Activated CD4-positive, CD25-positive, alpha-beta regulatory T cell (primary cell): ENCODE measurements around the gene SLC6A6.

ENCODE experiments used
- DNase-seq, 4 experiments: peaks; one replicate each; lab custom pipeline; 2025; lab: John Stamatoyannopoulos, UW

The SLC6A6 gene

GRCh38 chr3:14422016-14422963 lies 19.9 kb downstream of the SLC6A6 start:
- no peak for DNase-seq

DNA sequence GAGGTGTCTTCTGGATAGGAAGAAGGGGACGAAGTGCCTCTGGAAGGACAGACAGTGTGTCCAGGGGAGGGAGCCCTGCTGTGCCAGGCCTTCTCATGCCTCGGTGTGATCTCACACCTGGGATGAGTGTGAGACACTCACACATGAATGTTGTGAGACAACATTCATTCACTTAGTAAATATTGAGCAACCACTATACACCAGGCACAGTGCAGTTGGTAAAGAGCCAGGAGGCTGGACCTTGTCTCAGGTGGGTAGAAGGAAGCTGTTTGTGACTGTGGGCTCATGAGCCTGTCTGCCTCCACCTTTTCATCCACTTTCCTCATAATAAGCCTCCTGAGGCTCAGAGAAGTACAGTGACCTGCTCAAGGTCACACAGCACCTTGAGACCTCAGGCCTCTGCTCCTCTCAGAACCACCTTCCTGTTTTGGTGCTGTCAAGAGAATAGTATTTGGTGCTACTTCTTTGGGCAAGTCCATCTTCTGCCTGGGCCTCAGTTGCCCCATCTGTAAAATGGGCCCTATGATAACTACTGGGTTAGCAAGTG lies 20.9 kb downstream of the SLC6A6 start:
- DNase-seq, result no peak

- no peak for DNase-seq
These were observed 21.6 kb downstream of the SLC6A6 start for GRCh38 chr3:14423963-14424362.

DNA sequence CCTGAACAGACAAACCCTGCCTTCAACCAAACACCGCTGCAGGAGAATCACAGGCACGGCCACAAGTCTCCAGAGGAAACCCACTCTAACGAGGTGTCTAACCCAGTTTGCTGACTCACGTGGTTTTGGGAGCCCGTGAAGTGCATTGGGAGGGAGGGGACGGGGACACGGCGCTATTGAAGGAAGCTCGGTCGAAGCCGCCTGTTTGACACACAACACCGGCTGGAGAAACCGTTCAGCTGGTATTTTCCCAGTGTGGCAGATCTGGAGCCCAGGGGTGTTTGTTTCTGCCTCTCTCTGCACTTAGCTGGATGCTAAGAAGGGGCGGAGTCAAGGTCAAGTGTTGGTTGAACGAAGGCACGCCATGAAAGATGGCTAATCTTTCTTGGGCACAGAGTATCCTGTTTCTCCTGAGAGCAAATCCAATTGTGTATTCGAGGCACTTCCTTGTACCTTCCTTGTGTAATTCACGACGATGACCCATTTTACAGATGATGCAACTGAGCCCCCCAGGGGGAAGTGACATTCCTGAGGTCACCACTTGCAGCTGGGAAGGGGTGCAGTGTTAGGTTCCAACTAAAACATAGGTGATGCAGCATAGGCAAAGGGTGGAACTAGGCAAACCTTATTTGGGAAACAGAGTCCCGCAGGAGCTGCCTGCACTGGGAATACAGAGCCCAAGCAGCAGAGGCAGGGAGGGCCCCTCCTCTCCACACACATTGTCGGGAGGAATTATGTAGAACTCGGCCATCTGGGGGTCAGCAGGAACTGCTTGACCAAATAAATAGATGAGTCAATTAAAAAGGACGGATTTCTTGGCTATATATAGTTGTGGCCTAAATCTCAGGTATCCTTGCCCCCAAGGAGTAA lies 22.5 kb downstream of the SLC6A6 start:
- DNase-seq, result no peak

DNA sequence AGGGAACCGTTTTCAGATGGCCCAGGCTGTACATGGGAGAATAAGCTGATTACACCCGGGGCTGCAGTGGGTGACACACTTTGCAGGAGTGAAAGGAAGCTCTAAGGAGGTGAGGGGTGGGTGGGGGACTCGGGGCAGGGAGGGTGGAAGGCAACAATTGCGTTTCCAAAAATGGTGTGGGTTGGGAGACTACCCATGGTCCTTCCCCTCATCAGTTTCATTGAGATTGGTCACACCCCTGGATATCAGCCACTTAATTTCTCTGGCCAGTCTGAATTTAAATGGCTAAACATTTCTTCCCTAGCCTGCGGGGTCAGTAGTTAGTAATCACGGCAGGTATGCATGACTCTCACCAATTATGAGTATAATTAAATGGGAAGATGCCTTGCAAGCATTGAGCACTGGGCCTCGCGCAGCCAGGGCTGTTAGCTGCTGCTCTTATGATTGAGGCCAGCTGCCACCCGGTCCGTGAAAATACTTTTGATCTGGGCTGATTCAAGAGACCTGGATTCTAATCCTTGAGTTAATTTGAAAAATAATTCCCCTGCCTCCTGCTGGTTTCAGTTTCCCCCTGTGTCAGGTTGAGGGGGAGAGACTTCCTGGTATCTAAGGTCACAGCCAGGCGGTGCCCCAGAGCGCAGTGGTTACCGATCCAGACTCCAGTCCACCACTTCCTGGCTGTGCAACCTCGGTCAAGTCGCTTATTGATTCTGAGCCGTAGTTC lies 23.3 kb downstream of the SLC6A6 start:
- peak in 1 of 4 experiments; percentile 20 for DNase-seq

DNA sequence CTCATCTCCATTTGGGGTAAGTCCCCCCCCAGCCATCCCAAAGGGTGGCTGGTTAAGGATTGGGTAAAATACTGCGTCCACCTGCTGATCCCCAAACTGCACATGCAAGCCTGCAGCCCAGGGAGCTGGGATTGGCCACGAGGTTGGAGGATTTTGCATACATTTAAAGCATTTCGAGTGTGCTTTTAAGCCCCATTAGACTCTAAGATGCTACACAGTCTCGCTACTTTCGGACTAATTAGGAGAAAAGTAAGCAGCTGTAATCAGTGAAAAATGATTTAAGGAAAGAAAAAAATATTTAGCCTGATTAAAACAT lies 23.9 kb downstream of the SLC6A6 start:
- no peak for DNase-seq

- DNase-seq, result no peak
These were observed 26.0 kb downstream of the SLC6A6 start for GRCh38 chr3:14428087-14429033.

GRCh38 chr3:14429237-14429636 lies 26.8 kb downstream of the SLC6A6 start:
- DNase-seq, result no peak

GRCh38 chr3:14429640-14430039 lies 27.2 kb downstream of the SLC6A6 start:
- no peak for DNase-seq

- DNase-seq, result no peak
These were observed 27.6 kb downstream of the SLC6A6 start for GRCh38 chr3:14430053-14430452.

DNA sequence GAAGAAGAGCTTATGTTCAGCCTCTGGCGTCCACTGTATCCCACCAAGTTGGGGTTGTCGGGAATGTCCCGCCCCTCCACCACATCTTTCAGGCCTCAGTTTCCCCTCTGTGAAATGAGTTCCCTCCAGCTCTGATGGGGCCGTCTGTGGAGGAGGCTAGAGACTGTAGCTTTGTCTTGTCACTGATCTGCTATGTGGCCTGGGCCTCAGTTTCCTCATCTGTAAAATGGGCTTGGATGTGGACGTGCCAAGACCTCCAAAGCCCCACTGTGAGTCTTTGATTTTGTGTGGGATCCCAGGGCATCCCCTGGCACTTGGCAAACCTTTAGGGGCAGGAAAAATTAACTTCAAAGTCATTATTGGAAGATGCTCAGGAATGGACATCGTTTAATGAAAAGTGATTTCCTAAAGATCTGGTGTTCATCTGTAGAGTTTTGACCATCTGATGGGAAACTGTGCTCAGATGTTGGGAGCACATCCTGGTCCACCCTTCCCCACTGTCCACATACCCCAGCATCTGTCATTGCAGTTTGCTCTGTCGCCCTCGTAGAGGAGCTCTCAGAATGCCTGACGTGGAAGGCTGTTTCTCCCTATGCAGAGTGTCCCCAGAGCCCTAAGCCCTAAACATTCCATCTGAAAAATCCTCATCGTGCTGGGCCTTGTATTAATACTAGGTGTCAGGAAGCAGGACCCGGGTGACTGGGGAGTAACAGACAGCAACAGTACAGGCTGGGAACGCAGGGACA lies 28.5 kb downstream of the SLC6A6 start:
- no peak for DNase-seq

GRCh38 chr3:14431452-14431916 lies 29.1 kb downstream of the SLC6A6 start:
- no peak for DNase-seq

- peak; percentile 79 to 93 (median 86) for DNase-seq
These were observed 29.8 kb downstream of the SLC6A6 start for GRCh38 chr3:14431917-14432834.

- DNase-seq, result no peak
These were observed 30.7 kb downstream of the SLC6A6 start for GRCh38 chr3:14433106-14433505.

- no peak for DNase-seq
These were observed 31.7 kb downstream of the SLC6A6 start for GRCh38 chr3:14434126-14434497.

- no peak for DNase-seq
These were observed 32.2 kb downstream of the SLC6A6 start for GRCh38 chr3:14434498-14435151.

DNA sequence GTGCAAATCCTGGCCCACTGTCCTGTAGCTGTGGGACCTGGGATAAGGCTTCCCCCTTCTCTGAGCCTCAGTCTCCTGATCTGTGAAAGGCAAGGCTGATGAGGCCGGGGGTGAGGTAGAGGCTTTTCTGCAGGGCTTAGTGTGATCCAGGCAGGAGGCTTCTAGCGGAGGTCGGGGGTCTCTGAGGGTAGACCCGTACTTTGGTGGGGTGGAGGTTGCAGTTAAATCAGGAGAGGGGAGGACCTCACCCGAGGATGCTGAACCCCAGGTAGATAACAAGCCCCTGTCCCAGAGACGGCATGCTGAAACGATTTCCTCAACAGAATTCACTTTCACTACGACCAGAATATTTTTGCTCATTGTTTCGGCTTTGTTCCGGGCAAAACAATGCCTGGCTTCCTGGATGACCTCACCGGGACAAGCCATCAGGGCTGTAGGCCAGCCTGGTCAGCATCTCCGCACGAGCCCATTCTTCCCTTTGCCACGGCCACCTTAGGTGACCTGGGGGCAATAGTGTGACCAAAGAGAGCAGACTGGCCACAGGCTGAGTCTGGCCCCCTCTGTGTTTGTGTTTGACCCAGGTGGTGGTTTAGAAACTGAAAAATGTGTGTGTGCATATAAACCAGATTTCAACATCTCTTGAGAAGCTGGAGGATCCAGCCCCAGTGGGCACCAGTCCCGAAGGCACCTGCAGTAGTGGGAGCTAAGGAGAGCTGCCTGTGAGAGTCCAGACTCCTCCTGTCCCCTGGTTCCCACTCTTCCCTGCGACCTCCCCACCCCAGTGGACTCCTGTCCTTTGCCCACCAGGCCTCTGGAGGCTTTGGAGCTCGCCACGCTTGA lies 33.0 kb downstream of the SLC6A6 start:
- DNase-seq, result no peak

GRCh38 chr3:14436954-14437281 lies 34.5 kb downstream of the SLC6A6 start:
- no peak for DNase-seq
